Measurements from ENCODE around the gene CAPN8. TPM values are rescaled to one million over a fixed set of nuclear protein-coding genes. Genes with fewer than 3 reads are reported as not detected.

The CAPN8 gene
- total RNA-seq (2022) (1.0 and 5.7 TPM in 2 replicates), Bru-seq, nascent RNA (percentile 19 among the genes with signal in this experiment), BruChase-seq, experiment 1, labeled RNA remaining after a 6-hour chase (percentile 22 among the genes with signal in this experiment), BruChase-seq, experiment 2, labeled RNA remaining after a 2-hour chase (percentile 19 among the genes with signal in this experiment)
- long read RNA-seq, partial matches to known transcripts = 1 of 4 reads
- long read RNA-seq, other reads (novel, unspliced or antisense) = 2 of 4 reads

DNA sequence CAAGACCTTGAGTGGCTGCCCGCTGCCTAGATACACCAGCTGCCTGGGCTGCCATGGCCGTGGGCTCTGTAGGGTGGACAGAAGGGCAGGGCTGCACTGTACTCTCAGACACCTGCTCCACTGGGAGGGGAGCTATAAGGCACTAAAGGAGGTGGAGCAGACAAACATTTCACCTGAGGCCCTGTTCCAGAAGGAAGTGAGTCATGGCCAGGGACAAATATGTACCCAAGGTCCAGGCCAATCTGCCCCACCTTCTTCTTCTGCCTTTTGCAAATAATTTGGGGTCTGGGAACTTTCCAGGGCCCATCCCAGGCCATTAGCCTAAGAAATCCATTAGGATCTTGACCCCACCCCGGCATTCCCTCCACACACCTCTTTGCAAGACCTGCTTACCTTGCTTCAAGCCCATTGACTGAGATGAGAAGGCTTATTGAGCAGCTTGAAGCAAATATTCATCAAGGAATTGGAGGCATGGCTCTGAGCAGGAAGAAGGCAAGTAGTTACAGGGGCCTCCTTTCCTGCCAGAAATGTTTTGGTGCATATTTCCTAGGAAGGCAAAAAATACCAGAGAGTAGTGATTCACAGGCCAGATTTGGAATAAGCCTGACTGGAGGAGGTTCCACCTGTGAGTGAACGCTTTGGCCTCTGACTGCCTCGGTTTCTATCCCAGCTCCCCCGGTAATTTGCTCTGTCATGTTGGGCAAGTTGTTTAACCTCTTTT is at the start of gene CAPN8:
CAPN8 (minus strand) TSS at position 110 of the 721 bp plus-strand sequence; CDS start at position 55, 55 bp downstream.
- H3K4me3 Mint-ChIP-seq (ENCODE audit: unreplicated experiment) = no peak within 1 kb of the TSS
- peak within 1 kb of the TSS; percentile 75 for H3K27ac Mint-ChIP-seq (ENCODE audit: low read depth, unreplicated experiment)
- DNase-seq (ENCODE audit: unreplicated experiment) = peak; percentile 75
- ChIA-PET POLR2A (interaction anchor here (0.6 to 1.6 kb wide), 12 partner anchors 11 to 873 kb away, joined by 3 to 4 read pairs (median 3); no protein-coding TSS in a partner anchor), CTCF (interaction anchor here (0.5 to 4.8 kb wide), 8 partner anchors 9 to 532 kb away, joined by 3 to 33 read pairs (median 3); no protein-coding TSS in a partner anchor)
- peaks cover 6% of the 10 kb centered on the region for H3K36me3 Mint-ChIP-seq (ENCODE audit: insufficient read depth, unreplicated experiment)
- H3K9me3 Mint-ChIP-seq (ENCODE audit: unreplicated experiment) = no peaks in the 10 kb centered on the region
- intact Hi-C loops (cut with micrococcal nuclease) = no loop called here
- peaks cover 26% of the 10 kb centered on the region for H3K4me1 Mint-ChIP-seq (ENCODE audit: insufficient read depth, unreplicated experiment)
- no TSS peak for BruUV-seq (replicated peaks)
- TF ChIP-seq, protein P1, sequence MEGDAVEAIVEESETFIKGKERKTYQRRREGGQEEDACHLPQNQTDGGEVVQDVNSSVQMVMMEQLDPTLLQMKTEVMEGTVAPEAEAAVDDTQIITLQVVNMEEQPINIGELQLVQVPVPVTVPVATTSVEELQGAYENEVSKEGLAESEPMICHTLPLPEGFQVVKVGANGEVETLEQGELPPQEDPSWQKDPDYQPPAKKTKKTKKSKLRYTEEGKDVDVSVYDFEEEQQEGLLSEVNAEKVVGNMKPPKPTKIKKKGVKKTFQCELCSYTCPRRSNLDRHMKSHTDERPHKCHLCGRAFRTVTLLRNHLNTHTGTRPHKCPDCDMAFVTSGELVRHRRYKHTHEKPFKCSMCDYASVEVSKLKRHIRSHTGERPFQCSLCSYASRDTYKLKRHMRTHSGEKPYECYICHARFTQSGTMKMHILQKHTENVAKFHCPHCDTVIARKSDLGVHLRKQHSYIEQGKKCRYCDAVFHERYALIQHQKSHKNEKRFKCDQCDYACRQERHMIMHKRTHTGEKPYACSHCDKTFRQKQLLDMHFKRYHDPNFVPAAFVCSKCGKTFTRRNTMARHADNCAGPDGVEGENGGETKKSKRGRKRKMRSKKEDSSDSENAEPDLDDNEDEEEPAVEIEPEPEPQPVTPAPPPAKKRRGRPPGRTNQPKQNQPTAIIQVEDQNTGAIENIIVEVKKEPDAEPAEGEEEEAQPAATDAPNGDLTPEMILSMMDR (IDR thresholded peaks at IDR 0.05; ENCODE audit: unreplicated experiment) = no peak
- H3K27me3 Mint-ChIP-seq (ENCODE audit: insufficient read depth, unreplicated experiment) = no peaks in the 10 kb centered on the region

DNA sequence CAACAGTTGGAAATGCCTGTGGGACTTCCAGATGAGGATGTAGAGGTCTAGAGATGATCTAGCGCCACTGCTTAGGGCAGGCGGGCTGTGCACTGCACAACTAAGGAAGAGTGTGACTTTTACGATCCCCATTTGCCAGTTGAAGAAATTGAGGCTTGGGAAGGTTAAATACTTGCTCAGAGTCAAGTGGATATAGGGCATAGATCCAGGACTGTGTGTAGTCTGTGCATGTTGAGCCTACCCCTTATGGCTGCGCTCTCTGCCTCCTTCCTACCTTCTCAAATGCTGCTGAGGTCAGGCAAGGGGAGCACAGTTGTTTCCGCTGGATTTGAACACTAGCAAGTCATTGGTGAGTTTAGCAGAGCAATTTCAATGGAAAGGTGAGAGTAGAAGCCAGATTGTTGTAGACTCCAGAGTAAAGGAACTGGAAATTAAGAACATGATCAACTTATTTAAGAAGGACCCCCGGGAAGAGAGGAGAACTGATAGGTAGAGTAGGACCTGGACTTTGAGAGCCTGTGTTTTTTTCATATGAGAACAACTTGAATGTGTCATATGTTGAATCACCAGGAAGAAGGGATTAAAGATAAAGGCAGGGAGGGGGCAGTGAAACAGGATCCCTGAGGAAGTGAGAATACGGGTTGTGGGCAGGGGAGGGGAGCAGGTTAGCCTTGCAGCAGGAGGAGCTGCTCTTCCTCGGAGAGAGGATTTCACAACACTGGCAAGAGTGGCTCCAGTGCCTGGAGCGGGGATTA is 49.5 kb upstream of the CAPN8 start:
- TSS peak; percentile 93 for BruUV-seq (replicated peaks)
- H3K9me3 Mint-ChIP-seq (ENCODE audit: unreplicated experiment) = no peaks in the 10 kb centered on the region
- CTCF ChIA-PET = interaction anchor here (0.6 to 2.0 kb wide), 5 partner anchors 11 to 126 kb away, joined by 3 to 8 read pairs (median 4); no protein-coding TSS in a partner anchor
- TF ChIP-seq, protein P1 (IDR thresholded peaks at IDR 0.05; ENCODE audit: unreplicated experiment) = no peak
- H3K4me3 Mint-ChIP-seq (ENCODE audit: unreplicated experiment) = peak overlapping the region; percentile 77
- DNase-seq (ENCODE audit: unreplicated experiment) = peak; percentile 100
- POLR2A ChIA-PET = interaction anchor here (0.6 to 5.2 kb wide), 30 partner anchors 9 to 899 kb away, joined by 3 to 105 read pairs (median 6); partner anchors contain the start of genes FBXO28 and TP53BP2
- peaks cover 47% of the 10 kb centered on the region for H3K36me3 Mint-ChIP-seq (ENCODE audit: insufficient read depth, unreplicated experiment)
- peak overlapping the region; percentile 88 for H3K27ac Mint-ChIP-seq (ENCODE audit: low read depth, unreplicated experiment)
- intact Hi-C loops (cut with micrococcal nuclease) = loop anchor here (1.0 kb wide), 1 partner anchor 34 kb away; no protein-coding TSS in a partner anchor
- H3K4me1 Mint-ChIP-seq (ENCODE audit: insufficient read depth, unreplicated experiment) = peaks cover 58% of the 10 kb centered on the region
- no peaks in the 10 kb centered on the region for H3K27me3 Mint-ChIP-seq (ENCODE audit: insufficient read depth, unreplicated experiment)

DNA sequence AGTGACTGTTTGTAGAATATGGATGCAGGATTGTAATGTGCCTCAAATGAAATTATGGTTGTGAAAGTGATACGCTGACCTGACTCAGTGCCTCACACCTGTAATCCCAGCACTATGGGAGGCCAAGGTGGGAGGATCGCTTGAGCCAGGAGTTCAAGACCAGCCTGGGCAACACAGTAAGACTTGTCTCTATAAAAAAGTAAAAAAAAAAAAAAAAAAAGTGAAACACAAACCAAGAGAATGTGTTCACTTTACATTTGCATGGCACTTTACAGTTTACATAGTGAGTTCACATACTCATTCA is 48.9 kb upstream of the CAPN8 start:
- ChIA-PET POLR2A (interaction anchor here (0.6 to 5.2 kb wide), 13 partner anchors 9 to 898 kb away, joined by 3 to 105 read pairs (median 25); partner anchors contain the start of gene TP53BP2), CTCF (interaction anchor here (4.9 kb wide), 1 partner anchor 36 kb away, joined by 64 read pairs; no protein-coding TSS in a partner anchor)
- Mint-ChIP-seq H3K9me3 (ENCODE audit: unreplicated experiment) (no peaks in the 10 kb centered on the region), H3K27me3 (ENCODE audit: insufficient read depth, unreplicated experiment) (no peaks in the 10 kb centered on the region), H3K4me1 (ENCODE audit: insufficient read depth, unreplicated experiment) (peaks cover 54% of the 10 kb centered on the region), H3K27ac (ENCODE audit: low read depth, unreplicated experiment) (peak overlapping the region; percentile 88), H3K36me3 (ENCODE audit: insufficient read depth, unreplicated experiment) (peaks cover 41% of the 10 kb centered on the region), H3K4me3 (ENCODE audit: unreplicated experiment) (peak overlapping the region; percentile 77)
- no peak for DNase-seq (ENCODE audit: unreplicated experiment)
- no TSS peak for BruUV-seq (replicated peaks)
- intact Hi-C loops (cut with micrococcal nuclease) = no loop called here
- TF ChIP-seq, protein P1 (IDR thresholded peaks at IDR 0.05; ENCODE audit: unreplicated experiment) = no peak
